OCI-LY7 (cell line): ENCODE data around the gene ANKRD33B. TPM values are rescaled to one million over a fixed set of nuclear protein-coding genes. Genes with fewer than 3 reads are reported as not detected.

Experiments
- BruUV-seq: library from RNA; stranded (reverse); fragments of 400-500 nt; replicated peaks from 2 replicates; lab custom pipeline; 2021; lab: Mats Ljungman, UMichigan
- CTCF ChIA-PET: fragments of 300-600 bp; sonication (Branson Sonifier 250); formaldehyde crosslinking; loops from one replicate; lab custom pipeline; 2022; ENCODE audit warnings: antibody characterized with exemption; ENCODE audit not compliant: unreplicated experiment; lab: Charles Lee
- POLR2A ChIA-PET: fragments of 300-600 bp; sonication (Branson Sonifier 250); formaldehyde crosslinking; loops from one replicate; lab custom pipeline; 2022; ENCODE audit warnings: antibody characterized with exemption; lab: Charles Lee
- DNase-seq: peaks from one replicate; pipeline ENCODE4 v3.0.0-alpha.2; 2015; ENCODE audit warnings: low spot score
- H2AFZ ChIP-seq: fragments of 200-600 bp; sonication (generic), shearing (Covaris generic); 2 replicates; pipeline ENCODE4 v1.6.1; 2014; ENCODE audit warnings: mild to moderate bottlenecking, antibody characterized with exemption, low read length, moderate library complexity
- H3K27ac ChIP-seq: fragments of 200-600 bp; sonication (generic); 2 replicates; pipeline ENCODE4 v1.5.1; 2014; ENCODE audit warnings: mixed run types, low read depth, mild to moderate bottlenecking, moderate library complexity, low read length, inconsistent platforms; ENCODE audit not compliant: poor library complexity, severe bottlenecking
- H3K36me3 ChIP-seq: fragments of 200-600 bp; sonication (generic); 2 replicates; pipeline ENCODE4 v1.6.1; 2014; ENCODE audit warnings: mild to moderate bottlenecking, antibody characterized with exemption, low read length, moderate library complexity, mixed read lengths; ENCODE audit not compliant: insufficient read depth
- H3K4me1 ChIP-seq: fragments of 200-600 bp; sonication (generic); 2 replicates; pipeline ENCODE4 v1.5.1; 2014; ENCODE audit warnings: mild to moderate bottlenecking, low read length; ENCODE audit not compliant: insufficient read depth, poor library complexity, severe bottlenecking
- H3K4me2 ChIP-seq: fragments of 200-600 bp; sonication (generic); 2 replicates; pipeline ENCODE4 v1.6.1; 2014; ENCODE audit warnings: mild to moderate bottlenecking, low read length
- H3K4me3 ChIP-seq: fragments of 200-600 bp; sonication (generic); 2 replicates; pipeline ENCODE4 v1.5.1; 2014; ENCODE audit warnings: mild to moderate bottlenecking, low read depth, low read length; ENCODE audit not compliant: poor library complexity, severe bottlenecking
- H3K79me2 ChIP-seq: fragments of 200-600 bp; sonication (generic); 2 replicates; pipeline ENCODE4 v1.6.1; 2016; ENCODE audit warnings: low read depth, mild to moderate bottlenecking, low read length, moderate library complexity, mixed read lengths; ENCODE audit not compliant: insufficient read depth
- H3K9me2 ChIP-seq: fragments of 200-600 bp; sonication (generic); 2 replicates; pipeline ENCODE4 v1.6.1; 2016; ENCODE audit warnings: mild to moderate bottlenecking, low read length, mixed read lengths; ENCODE audit not compliant: insufficient read depth
- H3K9me3 ChIP-seq: fragments of 200-600 bp; sonication (generic); 2 replicates; pipeline ENCODE4 v1.6.1; 2014; ENCODE audit warnings: mild to moderate bottlenecking, mixed run types, low read length, mixed read lengths
- H4K20me1 ChIP-seq: fragments of 200-600 bp; sonication (generic); 2 replicates; pipeline ENCODE4 v1.6.1; 2014; ENCODE audit warnings: mild to moderate bottlenecking, antibody characterized with exemption, low read length, moderate library complexity, mixed read lengths; ENCODE audit not compliant: insufficient read depth
- EZH2phosphoT487 ChIP-seq: fragments of 200-600 bp; sonication (generic); IDR thresholded peaks from 2 replicates; pipeline ENCODE4 v1.6.1; 2018; ENCODE audit warnings: low read depth, borderline replicate concordance, mild to moderate bottlenecking, mixed run types, antibody characterized with exemption, low read length, moderate library complexity, mixed read lengths
- intact Hi-C: fragments of 100-400 bp; cut with micrococcal nuclease; formaldehyde crosslinking; loops from one replicate; pipeline ENCODE4 v1.10.0; 2022; ENCODE audit not compliant: unreplicated experiment
- total RNA-seq, 2 experiments: library from RNA; depleted of rRNA in 1 of 2; stranded (reverse); fragments of >200 nt in 1 of 2; shearing (Covaris generic) in 1 of 2; gene quantifications; 2 replicates each; pipeline ENCODE4 v1.2.3, GENCODE V29; 2014 to 2022
- TF ChIP-seq, protein P1 (sequence below): fragments of 200-600 bp; sonication (generic); conservative IDR thresholded peaks from 2 replicates; pipeline ENCODE4 v1.5.1; 2014; ENCODE audit warnings: mild to moderate bottlenecking, antibody characterized with exemption, low read length, moderate library complexity, mixed read lengths

ANKRD33B gene
- total RNA-seq, 2 experiments from 2014 or later = 5.6 to 11.4 TPM

DNA sequence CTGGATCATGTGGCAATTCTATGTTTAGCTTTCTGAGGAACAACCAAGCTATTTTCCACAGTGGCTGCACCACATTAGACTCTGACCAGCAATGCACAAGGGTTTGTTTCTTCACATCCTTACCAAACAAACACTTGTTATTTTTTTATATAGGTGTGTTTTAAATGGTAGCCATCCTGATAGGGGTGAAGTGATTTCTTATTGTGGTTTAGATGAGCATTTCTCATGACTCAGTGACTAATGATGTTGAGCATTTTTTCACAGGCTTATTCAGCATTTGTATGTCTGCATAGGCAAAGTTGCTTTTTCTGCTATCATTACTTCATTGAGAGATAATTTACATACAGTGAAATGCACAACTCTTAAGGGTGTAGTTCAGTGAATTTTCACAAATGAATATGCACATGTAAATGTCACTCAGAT is 36.0 kb downstream of the ANKRD33B start:
- BruUV-seq = no TSS peak
- CTCF ChIA-PET = no interaction called here

DNA sequence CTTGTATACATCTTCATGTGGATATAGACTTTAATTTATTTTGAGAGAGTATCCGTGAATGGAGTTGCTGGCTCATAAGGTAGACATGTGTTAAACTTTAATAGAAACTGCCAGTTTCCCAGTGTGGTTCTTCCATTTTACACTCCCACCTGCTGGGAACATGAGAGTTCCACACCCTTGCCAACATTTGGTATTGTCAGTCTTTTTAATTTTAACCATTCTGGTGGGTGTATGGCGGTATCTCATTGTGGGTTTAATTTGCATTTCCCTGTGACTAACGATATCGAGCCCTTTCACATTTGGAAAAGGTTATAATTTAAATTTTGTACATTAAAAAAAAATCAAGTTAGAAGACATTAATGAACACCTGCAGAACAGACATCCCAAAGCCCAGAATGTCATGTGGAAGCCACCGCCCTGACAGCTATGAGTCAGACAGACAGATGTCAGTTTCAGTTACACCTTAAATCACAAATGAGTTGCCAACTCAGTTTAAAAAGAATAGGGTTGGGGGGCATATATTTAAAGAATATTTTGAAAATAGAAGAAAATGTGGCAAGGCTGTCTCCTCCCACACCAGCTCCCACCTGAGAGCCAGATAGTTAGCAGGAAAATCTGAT is 36.9 kb downstream of the ANKRD33B start:
- ChIA-PET CTCF (interaction anchor here (0.6 kb wide), 1 partner anchor 27 kb away, joined by 3 read pairs; no protein-coding TSS in a partner anchor), POLR2A (interaction anchor here (0.6 to 1.7 kb wide), 6 partner anchors 8 to 155 kb away, joined by 3 to 8 read pairs (median 4); no protein-coding TSS in a partner anchor)
- no peak for TF ChIP-seq EZH2phosphoT487
- TF ChIP-seq, protein P1, sequence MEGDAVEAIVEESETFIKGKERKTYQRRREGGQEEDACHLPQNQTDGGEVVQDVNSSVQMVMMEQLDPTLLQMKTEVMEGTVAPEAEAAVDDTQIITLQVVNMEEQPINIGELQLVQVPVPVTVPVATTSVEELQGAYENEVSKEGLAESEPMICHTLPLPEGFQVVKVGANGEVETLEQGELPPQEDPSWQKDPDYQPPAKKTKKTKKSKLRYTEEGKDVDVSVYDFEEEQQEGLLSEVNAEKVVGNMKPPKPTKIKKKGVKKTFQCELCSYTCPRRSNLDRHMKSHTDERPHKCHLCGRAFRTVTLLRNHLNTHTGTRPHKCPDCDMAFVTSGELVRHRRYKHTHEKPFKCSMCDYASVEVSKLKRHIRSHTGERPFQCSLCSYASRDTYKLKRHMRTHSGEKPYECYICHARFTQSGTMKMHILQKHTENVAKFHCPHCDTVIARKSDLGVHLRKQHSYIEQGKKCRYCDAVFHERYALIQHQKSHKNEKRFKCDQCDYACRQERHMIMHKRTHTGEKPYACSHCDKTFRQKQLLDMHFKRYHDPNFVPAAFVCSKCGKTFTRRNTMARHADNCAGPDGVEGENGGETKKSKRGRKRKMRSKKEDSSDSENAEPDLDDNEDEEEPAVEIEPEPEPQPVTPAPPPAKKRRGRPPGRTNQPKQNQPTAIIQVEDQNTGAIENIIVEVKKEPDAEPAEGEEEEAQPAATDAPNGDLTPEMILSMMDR = no peak
- Histone ChIP-seq H3K4me2 (peak overlapping the region; percentile 75), H3K9me3 (peaks cover 21% of the 10 kb centered on the region), H3K4me3 (peak overlapping the region; percentile 47), H3K9me2 (no peaks in the 10 kb centered on the region), H3K27ac (peak overlapping the region; percentile 91), H3K4me1 (peaks cover 72% of the 10 kb centered on the region), H3K79me2 (peaks cover 10% of the 10 kb centered on the region; the same call in 1 of the 2 replicates), H3K36me3 (peaks cover 16% of the 10 kb centered on the region), H4K20me1 (no peaks in the 10 kb centered on the region), H2AFZ (peak overlapping the region; percentile 67)
- no TSS peak for BruUV-seq
- DNase-seq = peak; percentile 80
- intact Hi-C loops = loop anchor here (5.0 kb wide), 1 partner anchor 93 kb away; no protein-coding TSS in a partner anchor

More for the DNA sequence above, 36.0 kb downstream of the ANKRD33B start:
- H3K79me2 ChIP-seq = peaks cover 8% of the 10 kb centered on the region; the same call in 1 of the 2 replicates
- H3K4me2 ChIP-seq = peak overlapping the region; percentile 75
- H3K9me3 ChIP-seq = peaks cover 21% of the 10 kb centered on the region
- peaks cover 16% of the 10 kb centered on the region for H3K36me3 ChIP-seq
- no peak overlapping the region for H2AFZ ChIP-seq
- no peaks in the 10 kb centered on the region for H3K9me2 ChIP-seq
- no peaks in the 10 kb centered on the region for H4K20me1 ChIP-seq
- H3K4me3 ChIP-seq = peak overlapping the region; percentile 47
- POLR2A ChIA-PET = interaction anchor here (1.6 kb wide), 1 partner anchor 32 kb away, joined by 4 read pairs; no protein-coding TSS in a partner anchor
- peaks cover 70% of the 10 kb centered on the region for H3K4me1 ChIP-seq
- peak overlapping the region; percentile 91 for H3K27ac ChIP-seq
- DNase-seq = no peak
- TF ChIP-seq, protein P1 = no peak
- TF ChIP-seq EZH2phosphoT487 = no peak
- intact Hi-C loops = loop anchor here (5.0 kb wide), 1 partner anchor 93 kb away; no protein-coding TSS in a partner anchor
